Measurements from ENCODE around the gene AIMP2.

GRCh38 chr7:6012355-6013104 is 3.5 kb downstream of the AIMP2 start:
- TF ChIP-seq CTCF (conservative IDR thresholded peaks at IDR 0.05; ENCODE audit: low read length) (no peak), EZH2phosphoT487 (IDR thresholded peaks at IDR 0.05; ENCODE audit: borderline replicate concordance) (no peak)

All from Loucy (cell line).